ENCODE measurements around the gene AUTS2. TPM values are rescaled to one million over a fixed set of nuclear protein-coding genes. Genes with fewer than 3 reads are reported as not detected.
A peak's percentile ranks its signal among the peaks of the same experiment; 100 is the strongest.

AUTS2 gene
- total RNA-seq, 1 experiment from 2014 or later, result 7.4 TPM

DNA sequence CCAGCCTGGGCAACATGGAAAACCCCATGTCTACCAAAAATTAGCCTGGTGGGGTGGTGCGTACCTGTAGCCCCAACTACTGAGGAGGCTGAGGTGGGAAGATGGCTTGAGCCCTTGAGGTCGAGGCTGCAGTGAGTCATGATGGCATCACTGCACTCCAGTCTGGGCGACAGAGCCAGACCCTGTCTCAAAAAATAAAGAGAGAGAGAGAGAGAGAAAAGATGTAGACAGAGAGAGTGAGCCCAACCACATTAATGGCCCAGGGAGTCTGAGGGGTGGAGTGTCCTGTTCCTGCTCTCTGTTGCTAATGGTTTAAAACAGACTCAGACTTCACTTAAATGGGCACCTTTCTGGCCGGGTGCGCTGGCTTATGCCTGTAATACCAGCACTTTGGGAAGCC lies 1078.0 kb downstream of the AUTS2 start:
- no peak for DNase-seq (ENCODE audit: extremely low read depth, low read depth)

- DNase-seq (ENCODE audit: extremely low read depth, low read depth), result no peak
Observed at GRCh38 chr7:70678621-70679251, 1080.5 kb downstream of the AUTS2 start.

DNA sequence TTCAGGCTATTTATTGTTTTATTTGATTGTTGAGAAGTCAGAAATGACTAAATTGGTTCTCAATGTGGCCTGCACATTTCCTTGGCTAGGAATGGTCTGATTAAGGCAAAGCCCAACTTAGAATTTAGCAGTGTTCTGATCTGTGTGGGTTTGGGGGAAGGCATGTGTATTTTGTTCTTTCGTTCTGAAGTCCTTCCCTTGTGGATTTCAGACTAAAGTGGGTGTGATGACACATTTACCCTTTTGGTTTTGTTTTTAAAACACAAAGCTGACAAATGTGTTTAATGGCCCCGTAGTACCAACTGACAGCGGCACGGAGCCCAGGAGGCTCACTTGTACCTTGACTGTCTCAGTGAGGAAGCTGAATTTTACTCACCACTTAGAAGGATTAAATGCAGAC lies 1081.4 kb downstream of the AUTS2 start:
- no peak for DNase-seq (ENCODE audit: extremely low read depth, low read depth)

GRCh38 chr7:70680306-70680705 lies 1082.0 kb downstream of the AUTS2 start:
- DNase-seq (ENCODE audit: extremely low read depth, low read depth), result no peak

DNA sequence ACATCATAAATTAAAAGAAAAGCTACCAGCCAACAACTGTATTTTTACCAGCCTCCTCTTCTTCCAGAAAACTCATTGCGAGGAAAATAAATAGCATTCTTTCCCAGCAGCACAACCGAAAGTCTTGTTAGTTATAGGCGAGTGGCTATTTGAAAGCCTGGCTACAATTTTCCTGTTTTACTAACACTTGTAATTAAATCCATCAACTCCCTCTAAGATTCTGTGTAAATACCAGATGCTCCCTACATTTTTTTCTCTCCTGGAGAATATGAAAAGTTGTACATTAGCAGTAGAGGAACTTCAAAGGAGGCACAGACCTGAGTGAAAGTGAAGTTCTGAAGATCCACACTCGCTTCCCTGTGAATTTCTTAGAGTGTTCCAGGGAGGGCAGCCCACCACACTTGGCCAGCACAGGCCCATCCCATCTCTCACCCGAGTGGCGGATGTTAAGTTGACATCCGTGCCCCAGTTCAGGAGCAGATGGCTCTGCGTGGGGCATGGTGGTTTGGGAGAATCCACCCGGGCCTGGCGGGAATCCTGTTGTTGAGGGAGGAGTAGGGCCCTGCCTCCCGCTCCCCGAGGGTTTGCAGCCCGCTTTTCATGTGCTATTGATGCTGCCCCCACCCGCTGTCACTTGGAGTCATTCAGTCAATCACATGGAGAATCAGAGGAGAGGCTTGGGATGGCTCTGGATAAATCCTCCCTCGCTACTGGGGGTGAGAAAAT lies 1082.6 kb downstream of the AUTS2 start:
- DNase-seq (ENCODE audit: extremely low read depth, low read depth), result no peak

DNA sequence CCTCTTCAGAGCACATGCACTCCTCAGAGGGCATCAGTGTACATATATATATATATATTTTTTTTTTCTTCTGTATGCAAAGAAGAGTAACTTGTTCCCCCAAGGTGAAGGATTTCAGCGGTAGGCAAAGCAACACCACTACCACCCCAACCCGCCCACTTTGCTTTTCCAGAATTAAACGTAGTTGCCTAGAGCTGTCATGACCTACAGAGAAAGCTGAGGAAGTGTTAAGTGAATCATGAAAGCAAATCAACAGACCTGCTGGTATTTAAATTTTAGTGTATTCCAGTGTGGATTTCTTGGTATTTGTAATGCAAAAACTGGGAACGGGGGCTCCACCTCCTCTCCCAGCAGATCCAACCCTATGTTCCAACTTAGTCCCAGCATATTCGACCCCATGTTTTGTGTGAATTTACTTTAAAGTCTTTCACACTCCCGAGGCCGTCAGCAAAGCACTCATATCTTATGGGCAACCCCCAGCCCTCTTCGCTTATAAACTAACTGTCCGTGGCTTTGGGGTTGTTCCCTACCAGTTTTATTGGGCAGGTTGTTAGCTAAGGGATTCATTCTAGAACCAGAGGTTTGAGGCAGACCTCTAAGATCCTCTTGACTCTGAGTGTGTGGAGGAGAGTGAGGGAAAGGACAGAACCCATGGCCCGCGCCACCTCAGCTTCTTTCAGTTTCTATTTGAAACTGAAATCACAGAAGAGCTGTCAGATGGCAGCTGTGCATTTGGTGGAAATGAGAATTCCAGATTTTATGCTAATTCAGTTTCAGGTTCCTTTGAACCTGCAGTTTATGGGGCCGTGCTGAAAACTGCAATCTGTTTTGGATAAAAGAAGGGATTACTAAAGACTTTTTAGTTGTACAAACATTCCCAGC lies 1083.4 kb downstream of the AUTS2 start:
- DNase-seq (ENCODE audit: extremely low read depth, low read depth), result no peak

GRCh38 chr7:70684173-70684572 lies 1085.9 kb downstream of the AUTS2 start:
- no peak for DNase-seq (ENCODE audit: extremely low read depth, low read depth)

- no peak for DNase-seq (ENCODE audit: extremely low read depth, low read depth)
Observed at GRCh38 chr7:70693321-70693685, 1095.0 kb downstream of the AUTS2 start.

- DNase-seq (ENCODE audit: extremely low read depth, low read depth), result peak; percentile 51
Observed at GRCh38 chr7:70693686-70694433, 1095.6 kb downstream of the AUTS2 start.

DNA sequence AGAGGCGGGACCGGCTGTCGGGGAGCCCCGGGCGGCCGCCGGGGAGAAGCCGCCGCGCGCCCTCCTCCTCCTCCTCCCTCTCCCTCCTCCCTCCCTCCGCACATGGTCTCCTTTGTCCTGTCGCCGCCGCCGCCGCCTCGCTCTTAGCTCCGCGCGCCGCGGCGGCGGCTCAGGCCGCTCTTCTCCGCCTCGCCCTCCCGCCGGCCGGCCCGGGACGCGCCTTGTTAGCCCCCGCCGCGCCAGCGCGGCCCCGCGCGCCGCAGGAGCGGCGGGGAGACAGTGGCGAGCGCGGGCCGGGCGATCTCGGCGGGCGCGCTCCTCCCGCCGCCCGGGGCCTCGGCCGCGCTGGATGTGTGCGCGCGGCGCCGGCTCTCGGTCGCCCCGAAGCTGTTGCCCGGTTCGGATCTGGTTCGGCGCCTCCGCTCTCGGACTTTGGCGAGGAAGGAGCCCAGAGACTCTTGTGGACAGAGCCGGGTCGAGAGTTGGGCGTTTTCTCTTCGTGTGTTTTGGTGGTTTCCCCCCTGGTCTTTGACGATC lies 1096.2 kb downstream of the AUTS2 start:
- no peak for DNase-seq (ENCODE audit: extremely low read depth, low read depth)

DNA sequence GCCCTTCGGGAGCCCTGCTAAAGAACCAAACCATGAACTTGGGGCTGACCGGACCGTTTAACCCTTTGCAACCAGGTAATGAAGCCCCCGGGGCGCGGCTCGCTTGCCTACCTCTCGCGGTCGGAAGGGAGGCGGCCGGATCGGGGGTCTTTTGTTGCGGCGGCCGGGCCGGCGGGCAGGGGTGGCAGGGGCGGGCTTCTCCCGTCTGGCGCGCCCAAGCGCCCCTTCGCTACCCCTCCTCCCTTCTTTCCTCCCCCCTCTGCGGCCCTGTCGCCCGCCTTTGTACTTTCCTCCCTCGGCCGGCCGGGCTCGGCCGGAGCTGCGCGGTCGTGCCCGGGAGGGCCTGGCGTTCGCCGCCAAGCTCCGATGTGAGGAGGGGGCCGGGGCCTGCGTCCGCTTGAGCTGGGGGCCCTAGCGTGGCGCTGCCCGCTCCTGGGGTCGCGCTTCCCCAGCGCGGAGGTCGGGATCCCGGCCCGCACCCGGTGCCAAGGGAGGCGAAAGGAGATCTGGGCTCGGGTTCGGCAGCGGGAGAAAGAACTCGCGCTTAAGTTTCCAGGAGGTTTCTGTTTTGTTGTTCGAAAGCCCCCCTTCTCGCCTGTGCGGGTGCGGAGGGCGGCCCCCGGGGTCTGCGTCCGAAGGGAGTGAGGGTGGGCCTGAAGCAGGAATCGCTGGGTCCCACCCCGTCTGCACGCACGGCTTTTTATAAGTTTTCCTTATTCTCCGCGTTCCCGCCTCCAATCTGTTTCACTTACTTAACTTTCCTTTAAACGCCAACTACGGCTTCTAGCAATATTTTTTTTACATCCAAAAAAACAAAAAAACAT lies 1096.9 kb downstream of the AUTS2 start:
- no peak for DNase-seq (ENCODE audit: extremely low read depth, low read depth)

DNA sequence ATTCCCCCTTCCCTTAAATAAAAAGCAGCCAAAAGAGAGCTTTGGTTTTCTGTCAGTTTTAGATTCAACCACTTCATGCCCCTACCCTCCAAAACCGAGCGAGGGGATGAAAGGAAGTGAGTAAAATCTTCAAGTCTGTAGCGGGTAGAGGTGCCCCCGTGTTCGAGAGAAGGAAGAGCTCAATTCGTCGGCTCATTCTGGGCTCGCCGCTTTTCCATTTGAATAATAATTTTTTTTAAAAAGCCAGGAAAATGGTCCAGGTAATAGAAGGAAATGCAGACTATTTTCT lies 1097.5 kb downstream of the AUTS2 start:
- DNase-seq (ENCODE audit: extremely low read depth, low read depth), result no peak

DNA sequence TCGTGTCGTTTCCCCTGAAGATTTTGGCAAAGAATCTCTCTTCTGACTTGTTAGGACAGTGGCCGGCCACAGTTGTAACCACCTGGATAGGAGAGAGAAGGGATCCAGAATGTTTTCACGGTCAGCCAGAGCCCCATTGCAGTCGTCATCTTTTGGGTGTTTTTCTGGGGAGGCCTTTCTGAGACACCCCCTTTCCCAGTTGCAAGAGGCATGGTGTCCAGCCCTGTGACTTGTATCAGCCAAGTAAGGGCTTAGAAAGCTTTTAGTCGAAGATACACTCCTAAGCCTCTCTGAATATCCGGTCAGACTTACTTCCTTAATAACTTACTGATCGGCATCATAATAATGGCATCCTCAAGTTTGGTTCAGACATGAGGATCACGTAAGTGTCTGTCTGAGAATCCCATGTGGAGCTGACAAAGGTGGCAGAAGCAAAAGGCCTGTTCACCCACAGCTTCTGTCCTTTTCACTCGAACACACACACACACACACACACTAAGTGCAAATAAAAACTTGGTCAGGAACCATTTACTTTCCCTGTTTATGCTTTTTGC lies 1098.0 kb downstream of the AUTS2 start:
- DNase-seq (ENCODE audit: extremely low read depth, low read depth), result no peak

DNA sequence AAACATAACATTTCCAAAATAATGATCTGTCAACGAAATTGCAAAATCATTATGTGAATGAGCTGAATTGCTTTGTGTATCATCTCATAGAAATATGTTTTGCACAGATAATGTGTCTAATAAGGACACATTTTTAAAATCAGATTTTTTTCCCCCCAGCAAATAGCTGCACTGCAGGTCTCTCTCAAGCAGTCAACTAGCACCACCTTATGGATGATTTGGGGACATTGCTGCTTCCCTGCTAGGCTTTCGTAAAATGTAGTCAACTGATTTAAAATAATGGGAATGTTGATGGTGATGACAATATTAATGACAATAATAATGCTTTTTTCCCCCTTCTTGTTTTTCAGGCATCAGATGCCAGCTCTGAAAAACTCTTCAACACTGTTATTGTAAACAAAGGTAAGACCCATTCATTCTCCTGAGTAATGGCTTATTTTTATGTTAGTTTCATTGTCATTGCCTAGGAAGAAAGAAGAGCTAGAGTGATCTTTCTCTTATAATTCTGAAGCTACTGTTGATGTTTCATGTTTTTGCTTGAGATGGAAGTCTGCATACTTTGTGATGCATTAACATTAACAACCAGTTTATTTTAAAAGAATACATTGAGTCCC lies 1100.1 kb downstream of the AUTS2 start:
- peak; percentile 68 for DNase-seq (ENCODE audit: extremely low read depth, low read depth)

- no peak for DNase-seq (ENCODE audit: extremely low read depth, low read depth)
Observed at GRCh38 chr7:70699271-70699670, 1101.0 kb downstream of the AUTS2 start.

DNA sequence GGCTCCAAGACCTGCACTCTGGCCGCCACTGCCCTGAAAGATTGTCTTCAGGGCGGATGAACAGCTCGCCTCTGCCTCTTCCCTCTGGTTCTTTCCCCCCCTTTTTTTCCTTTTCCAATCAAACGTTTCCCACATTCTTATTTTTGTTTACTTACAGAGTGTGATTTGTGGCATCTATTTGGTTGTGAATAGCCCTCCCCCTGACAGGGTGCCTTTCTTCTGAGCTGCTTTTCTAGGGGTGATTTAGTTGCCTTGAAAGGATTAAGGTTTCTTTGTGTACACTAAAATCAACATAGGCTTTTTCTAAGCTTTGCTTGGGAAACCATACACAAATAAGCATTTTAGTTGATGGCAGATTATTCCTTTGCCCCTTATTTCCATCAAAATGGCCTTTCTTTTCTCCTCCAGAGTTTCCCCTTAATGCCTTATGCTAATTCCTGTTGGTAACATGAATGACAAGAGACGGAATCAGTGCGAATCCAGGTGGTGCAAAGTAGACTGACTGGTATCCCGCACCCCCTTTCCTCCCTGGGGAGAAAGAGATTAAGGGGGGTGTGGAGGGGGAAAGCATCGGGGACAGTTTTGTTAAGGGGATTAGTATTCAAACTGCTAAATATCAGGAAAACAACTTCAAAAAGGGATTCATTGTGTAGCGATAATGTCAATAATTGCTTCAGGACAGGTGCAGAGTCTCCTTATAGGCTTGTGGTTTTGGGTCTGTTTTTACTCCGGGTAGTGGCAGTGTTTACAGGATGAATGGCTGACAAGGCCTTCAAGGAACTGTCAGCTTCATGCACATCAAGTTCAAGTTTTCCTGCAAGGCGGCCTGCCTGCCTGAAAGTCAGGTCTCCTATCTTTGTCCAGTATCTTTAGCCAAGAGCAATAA lies 1102.0 kb downstream of the AUTS2 start:
- DNase-seq (ENCODE audit: extremely low read depth, low read depth), result no peak

- no peak for DNase-seq (ENCODE audit: extremely low read depth, low read depth)
Observed at GRCh38 chr7:70700941-70701425, 1102.7 kb downstream of the AUTS2 start.

DNA sequence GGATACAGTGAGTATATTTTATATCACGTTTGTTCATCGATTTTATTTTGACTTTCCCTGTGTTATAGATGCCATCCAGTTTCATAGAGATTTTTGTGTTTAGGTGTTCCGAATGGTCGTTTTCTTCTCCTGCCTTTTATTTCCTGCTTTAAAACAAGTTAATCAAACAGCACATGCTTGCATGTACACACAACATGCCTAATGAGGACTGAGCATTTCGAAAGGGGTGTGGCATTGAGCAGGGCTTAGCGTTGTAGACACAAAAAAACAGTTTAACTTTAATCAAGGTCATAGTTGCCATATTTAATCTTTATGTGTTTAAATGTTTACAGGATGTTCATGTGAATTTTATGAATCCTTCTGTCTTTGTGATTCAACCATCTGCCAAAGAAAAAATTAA lies 1103.2 kb downstream of the AUTS2 start:
- no peak for DNase-seq (ENCODE audit: extremely low read depth, low read depth)

Measured in NCI-H460 (cell line).